ENCODE data around the gene USP17L22. TPM values are rescaled to one million over a fixed set of nuclear protein-coding genes. Genes with fewer than 3 reads are reported as not detected.
"Not testable (repeated sequence)": the region's sequence is repeated elsewhere in the genome, so short reads cannot be mapped to it uniquely, and the experiment has no call there.

USP17L22 gene
- total RNA-seq (under 1 TPM in 1 of 2 donors, not detected in 1; 0.26 TPM), total RNA-seq (0 reads per million in 2 donors)

GRCh38 chr4:9267319-9267718 lies at the start of gene USP17L22:
Gene USP17L22, plus strand, starts transcription at chr4:9267619. Its CDS starts 0 bp downstream, at chr4:9267619.
- not testable (repeated sequence) for H3K27me3 Mint-ChIP-seq; H3K36me3 Mint-ChIP-seq (ENCODE audit: low read depth); H3K4me3 Mint-ChIP-seq; ATAC-seq; DNase-seq; H3K9me3 ChIP-seq (ENCODE audit: control insufficient read depth, low read length, poor library complexity, severe bottlenecking); H3K4me1 Mint-ChIP-seq; H3K27ac Mint-ChIP-seq

- H3K27me3 Mint-ChIP-seq; DNase-seq; H3K9me3 ChIP-seq (ENCODE audit: control insufficient read depth, low read length, poor library complexity, severe bottlenecking); H3K36me3 Mint-ChIP-seq (ENCODE audit: low read depth); H3K27ac Mint-ChIP-seq; H3K4me3 Mint-ChIP-seq; H3K4me1 Mint-ChIP-seq; ATAC-seq: not testable (repeated sequence)
These were observed 47.6 kb upstream of the USP17L22 start, which contains the start of gene USP17L12 for GRCh38 chr4:9219852-9220251. Gene USP17L12, plus strand, starts transcription at chr4:9220152. Its CDS starts 0 bp downstream, at chr4:9220152.

- H3K9me3 ChIP-seq (ENCODE audit: control insufficient read depth, low read length, poor library complexity, severe bottlenecking); H3K27ac Mint-ChIP-seq; H3K27me3 Mint-ChIP-seq; DNase-seq; H3K36me3 Mint-ChIP-seq (ENCODE audit: low read depth); H3K4me1 Mint-ChIP-seq; ATAC-seq; H3K4me3 Mint-ChIP-seq: not testable (repeated sequence)
These were observed 42.8 kb upstream of the USP17L22 start, which contains the start of gene USP17L13 for GRCh38 chr4:9224596-9224995. Gene USP17L13, plus strand, starts transcription at chr4:9224896. Its CDS starts 0 bp downstream, at chr4:9224896.

- not testable (repeated sequence) for ATAC-seq; H3K4me3 Mint-ChIP-seq; H3K27ac Mint-ChIP-seq; H3K4me1 Mint-ChIP-seq; H3K27me3 Mint-ChIP-seq; H3K36me3 Mint-ChIP-seq (ENCODE audit: low read depth); H3K9me3 ChIP-seq (ENCODE audit: control insufficient read depth, low read length, poor library complexity, severe bottlenecking)
- peak in 1 of 3 donors; percentile 2 for DNase-seq
These were observed 37.2 kb upstream of the USP17L22 start for GRCh38 chr4:9230249-9230648.

- ATAC-seq; H3K4me1 Mint-ChIP-seq; H3K27me3 Mint-ChIP-seq; H3K27ac Mint-ChIP-seq; H3K9me3 ChIP-seq (ENCODE audit: control insufficient read depth, low read length, poor library complexity, severe bottlenecking); H3K36me3 Mint-ChIP-seq (ENCODE audit: low read depth); H3K4me3 Mint-ChIP-seq; DNase-seq: not testable (repeated sequence)
These were observed 33.3 kb upstream of the USP17L22 start, which contains the start of gene USP17L15 for GRCh38 chr4:9234085-9234484. Gene USP17L15, plus strand, starts transcription at chr4:9234385. Its CDS starts 0 bp downstream, at chr4:9234385.

GRCh38 chr4:9238461-9238860 lies 29.0 kb upstream of the USP17L22 start:
- H3K4me1 Mint-ChIP-seq; H3K4me3 Mint-ChIP-seq; ATAC-seq; H3K27ac Mint-ChIP-seq; H3K27me3 Mint-ChIP-seq; H3K36me3 Mint-ChIP-seq (ENCODE audit: low read depth); H3K9me3 ChIP-seq (ENCODE audit: control insufficient read depth, low read length, poor library complexity, severe bottlenecking); DNase-seq: not testable (repeated sequence)

GRCh38 chr4:9243579-9243978 lies 23.8 kb upstream of the USP17L22 start, which contains the start of gene USP17L17:
Gene USP17L17, plus strand, starts transcription at chr4:9243879. Its CDS starts 0 bp downstream, at chr4:9243879.
- not testable (repeated sequence) for H3K36me3 Mint-ChIP-seq (ENCODE audit: low read depth); DNase-seq; H3K27ac Mint-ChIP-seq; ATAC-seq; H3K27me3 Mint-ChIP-seq; H3K9me3 ChIP-seq (ENCODE audit: control insufficient read depth, low read length, poor library complexity, severe bottlenecking); H3K4me1 Mint-ChIP-seq; H3K4me3 Mint-ChIP-seq

- not testable (repeated sequence) for ATAC-seq; H3K9me3 ChIP-seq (ENCODE audit: control insufficient read depth, low read length, poor library complexity, severe bottlenecking); H3K27me3 Mint-ChIP-seq; H3K27ac Mint-ChIP-seq; H3K4me3 Mint-ChIP-seq; H3K4me1 Mint-ChIP-seq; H3K36me3 Mint-ChIP-seq (ENCODE audit: low read depth)
- DNase-seq: peak in 1 of 3 donors; percentile 3
These were observed 19.3 kb upstream of the USP17L22 start, which contains the start of gene USP17L18 for GRCh38 chr4:9247953-9248680. Gene USP17L18, plus strand, starts transcription at chr4:9248630. Its CDS starts 0 bp downstream, at chr4:9248630.

- not testable (repeated sequence) for H3K36me3 Mint-ChIP-seq (ENCODE audit: low read depth); H3K9me3 ChIP-seq (ENCODE audit: control insufficient read depth, low read length, poor library complexity, severe bottlenecking); H3K4me3 Mint-ChIP-seq; H3K4me1 Mint-ChIP-seq; H3K27me3 Mint-ChIP-seq; ATAC-seq; H3K27ac Mint-ChIP-seq; DNase-seq
These were observed 14.3 kb upstream of the USP17L22 start, which contains the start of gene USP17L19 for GRCh38 chr4:9253078-9253477. Gene USP17L19, plus strand, starts transcription at chr4:9253378. Its CDS starts 0 bp downstream, at chr4:9253378.

GRCh38 chr4:9257824-9258223 lies 9.6 kb upstream of the USP17L22 start, which contains the start of gene USP17L20:
Gene USP17L20, plus strand, starts transcription at chr4:9258124. Its CDS starts 0 bp downstream, at chr4:9258124.
- not testable (repeated sequence) for ATAC-seq; H3K4me1 Mint-ChIP-seq; H3K36me3 Mint-ChIP-seq (ENCODE audit: low read depth); H3K27me3 Mint-ChIP-seq; H3K27ac Mint-ChIP-seq; H3K9me3 ChIP-seq (ENCODE audit: control insufficient read depth, low read length, poor library complexity, severe bottlenecking); H3K4me3 Mint-ChIP-seq; DNase-seq

- not testable (repeated sequence) for ATAC-seq; H3K27ac Mint-ChIP-seq; H3K9me3 ChIP-seq (ENCODE audit: control insufficient read depth, low read length, poor library complexity, severe bottlenecking); H3K36me3 Mint-ChIP-seq (ENCODE audit: low read depth); H3K4me1 Mint-ChIP-seq; H3K4me3 Mint-ChIP-seq; H3K27me3 Mint-ChIP-seq; DNase-seq
These were observed 4.8 kb upstream of the USP17L22 start, which contains the start of gene USP17L21 for GRCh38 chr4:9262572-9262971. Gene USP17L21, plus strand, starts transcription at chr4:9262872. Its CDS starts 0 bp downstream, at chr4:9262872.

GRCh38 chr4:9271719-9272118 lies 4.3 kb downstream of the USP17L22 start:
- H3K36me3 Mint-ChIP-seq (ENCODE audit: low read depth); H3K27ac Mint-ChIP-seq; H3K4me3 Mint-ChIP-seq; H3K9me3 ChIP-seq (ENCODE audit: control insufficient read depth, low read length, poor library complexity, severe bottlenecking); H3K4me1 Mint-ChIP-seq; ATAC-seq; H3K27me3 Mint-ChIP-seq: not testable (repeated sequence)
- peak in 2 of 3 donors; percentile 12 to 28 for DNase-seq
